Effector memory CD8-positive, alpha-beta T cell (primary cell): ENCODE data around the gene PLCB4.

Source experiments
- ATAC-seq: fragments of 150-1000 bp; cut with Tn5 transposase; replicated peaks from 2 replicates; pipeline ENCODE4 v1.10.0; 2021; ENCODE audit warnings: mild to moderate bottlenecking, moderate library complexity
- DNase-seq, 3 experiments: peaks; one replicate each; pipeline ENCODE4 v3.0.0; 2021
- H3K27ac Mint-ChIP-seq, 2 donors: one replicate each; pipeline ENCODE4 v1.8.0; 2022; ENCODE audit warnings: mild to moderate bottlenecking in 2 of 2, mixed read lengths in 2 of 2, moderate library complexity in 2 of 2
- H3K27me3 Mint-ChIP-seq, 2 donors: one replicate each; pipeline ENCODE4 v1.8.0; 2022; ENCODE audit warnings: mixed read lengths in 2 of 2
- H3K36me3 Mint-ChIP-seq: one replicate; pipeline ENCODE4 v1.8.0; 2022; ENCODE audit warnings: mild to moderate bottlenecking, moderate library complexity, mixed read lengths; ENCODE audit not compliant: insufficient read depth
- H3K4me1 Mint-ChIP-seq, 2 donors: one replicate each; pipeline ENCODE4 v1.8.0; 2022; ENCODE audit warnings: low read depth in 2 of 2, mixed read lengths in 2 of 2
- H3K4me3 Mint-ChIP-seq, 2 donors: one replicate each; pipeline ENCODE4 v1.8.0; 2022; ENCODE audit warnings: mild to moderate bottlenecking in 2 of 2, mixed read lengths in 2 of 2, moderate library complexity in 2 of 2
- H3K9me3 Mint-ChIP-seq, 2 donors: one replicate each; pipeline ENCODE4 v1.8.0; 2022; ENCODE audit warnings: mixed read lengths in 2 of 2

The PLCB4 gene

DNA sequence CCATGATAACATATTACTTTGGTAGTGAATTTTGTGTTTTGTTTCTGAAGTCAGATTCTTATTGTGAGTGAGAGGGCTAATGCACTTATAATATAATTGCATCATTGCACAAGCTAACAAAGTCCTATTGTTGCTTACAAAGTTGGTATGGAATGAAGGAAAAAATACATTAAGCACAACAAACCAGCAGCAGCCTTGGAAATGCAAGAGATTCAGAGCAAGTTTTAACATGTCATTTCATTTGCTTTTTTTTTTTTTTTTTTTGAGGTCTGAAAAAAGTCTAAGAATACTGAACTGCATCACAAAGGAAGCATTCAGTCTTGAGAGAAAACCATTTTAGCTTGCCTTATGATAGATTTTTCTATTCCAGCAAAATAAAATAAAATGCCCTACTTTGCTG is 57.6 kb downstream of the PLCB4 start:
- H3K4me3 Mint-ChIP-seq: no peak overlapping the region
- DNase-seq (no peak), ATAC-seq (no peak)
- no peak overlapping the region for H3K27ac Mint-ChIP-seq
- no peaks in the 10 kb centered on the region for H3K4me1 Mint-ChIP-seq
- no peaks in the 10 kb centered on the region for H3K36me3 Mint-ChIP-seq
- peaks cover under 1 to 6% of the 10 kb centered on the region in 2 donors for H3K9me3 Mint-ChIP-seq
- H3K27me3 Mint-ChIP-seq: no peaks in the 10 kb centered on the region

DNA sequence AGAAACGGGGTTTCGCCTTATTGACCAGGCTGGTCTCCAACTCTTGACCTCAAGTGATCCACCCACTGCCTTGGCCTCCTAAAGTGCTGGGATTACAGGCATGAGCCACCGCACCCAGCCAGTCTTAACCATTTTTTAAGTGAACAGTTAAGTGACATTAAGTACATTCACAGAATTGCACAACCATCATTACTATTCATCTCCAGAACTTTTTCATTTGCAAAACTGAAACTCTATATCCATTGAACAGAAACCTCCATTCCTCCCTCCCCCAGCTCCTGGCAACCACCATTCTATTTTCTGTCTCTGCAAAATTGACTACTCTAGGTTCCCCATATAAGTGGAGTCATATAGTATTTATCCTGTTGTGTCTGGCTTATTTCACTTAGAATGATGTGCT is 59.7 kb downstream of the PLCB4 start:
- Mint-ChIP-seq H3K27me3 (no peaks in the 10 kb centered on the region), H3K36me3 (no peaks in the 10 kb centered on the region), H3K9me3 (peaks cover 0 to 6% of the 10 kb centered on the region in 2 donors), H3K4me3 (no peak overlapping the region), H3K4me1 (no peaks in the 10 kb centered on the region), H3K27ac (no peak overlapping the region)
- no peak for DNase-seq
- ATAC-seq: no peak

DNA sequence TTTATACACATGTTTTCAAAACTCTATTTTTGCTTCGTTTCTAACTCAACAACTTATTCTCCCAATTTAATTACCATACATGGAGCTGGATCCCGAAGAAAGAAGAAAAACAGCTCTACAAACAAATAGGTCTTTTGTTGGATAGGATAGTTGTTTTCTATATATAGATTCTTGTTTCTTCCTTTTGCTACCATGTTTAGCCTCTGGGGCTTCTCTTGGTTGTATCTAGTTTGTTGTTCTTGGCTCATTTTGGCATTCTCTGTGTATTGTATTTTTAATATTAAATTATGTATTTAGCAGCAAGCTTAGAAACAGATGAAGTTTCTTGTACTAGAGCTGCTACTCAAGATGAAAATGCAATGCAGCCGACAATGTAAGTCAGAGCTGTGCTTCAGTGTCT is 60.9 kb downstream of the PLCB4 start:
- Mint-ChIP-seq H3K36me3 (no peaks in the 10 kb centered on the region), H3K27ac (no peak overlapping the region), H3K9me3 (peaks cover 0 to 6% of the 10 kb centered on the region in 2 donors), H3K27me3 (no peaks in the 10 kb centered on the region), H3K4me3 (no peak overlapping the region), H3K4me1 (no peaks in the 10 kb centered on the region)
- ATAC-seq (no peak), DNase-seq (no peak)

DNA sequence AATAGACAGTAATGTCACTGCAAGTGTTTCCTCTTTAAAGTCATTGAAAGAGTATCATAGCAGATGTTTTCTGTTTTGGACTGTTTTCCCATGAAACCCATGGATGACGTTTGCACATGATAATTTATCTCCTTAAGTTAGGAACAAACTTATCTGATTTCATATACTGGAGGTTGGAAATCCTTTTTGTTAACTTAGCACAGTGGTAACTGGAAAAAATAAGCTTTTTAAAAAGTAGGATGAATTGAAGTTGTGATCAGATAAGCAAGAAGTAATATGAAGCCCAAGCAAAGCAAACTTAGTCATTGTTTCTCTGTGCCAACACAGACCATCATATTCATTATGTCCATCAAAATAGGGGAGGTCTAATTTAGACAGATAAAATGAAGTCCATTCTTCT is 61.6 kb downstream of the PLCB4 start:
- Mint-ChIP-seq H3K4me1 (no peaks in the 10 kb centered on the region), H3K27me3 (no peaks in the 10 kb centered on the region), H3K9me3 (peaks cover 0 to 6% of the 10 kb centered on the region in 2 donors), H3K36me3 (no peaks in the 10 kb centered on the region), H3K27ac (no peak overlapping the region), H3K4me3 (no peak overlapping the region)
- ATAC-seq (no peak), DNase-seq (no peak)

DNA sequence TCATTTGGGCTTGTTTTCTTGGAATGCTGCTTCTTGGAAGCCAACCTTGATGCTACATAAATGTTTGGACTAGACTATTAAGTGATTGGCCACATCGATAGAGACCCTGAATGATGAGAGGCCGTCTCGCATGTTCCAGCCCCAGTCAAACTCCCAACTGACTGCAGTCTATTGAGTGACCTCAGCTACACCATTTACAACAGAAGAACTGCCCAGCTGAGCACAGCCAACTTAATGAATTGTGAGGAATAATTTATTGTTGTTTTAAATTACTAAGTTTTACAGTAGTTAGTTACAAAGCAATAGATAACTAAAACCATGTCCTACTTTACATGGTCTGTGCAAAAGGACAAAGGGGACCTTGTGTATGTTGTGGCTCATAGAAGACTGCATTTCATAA is 63.0 kb downstream of the PLCB4 start:
- H3K27ac Mint-ChIP-seq: no peak overlapping the region
- H3K4me1 Mint-ChIP-seq: no peaks in the 10 kb centered on the region
- H3K9me3 Mint-ChIP-seq: peaks cover 0 to 6% of the 10 kb centered on the region in 2 donors
- no peak overlapping the region for H3K4me3 Mint-ChIP-seq
- no peaks in the 10 kb centered on the region for H3K27me3 Mint-ChIP-seq
- no peak for ATAC-seq
- DNase-seq: no peak
- no peaks in the 10 kb centered on the region for H3K36me3 Mint-ChIP-seq

DNA sequence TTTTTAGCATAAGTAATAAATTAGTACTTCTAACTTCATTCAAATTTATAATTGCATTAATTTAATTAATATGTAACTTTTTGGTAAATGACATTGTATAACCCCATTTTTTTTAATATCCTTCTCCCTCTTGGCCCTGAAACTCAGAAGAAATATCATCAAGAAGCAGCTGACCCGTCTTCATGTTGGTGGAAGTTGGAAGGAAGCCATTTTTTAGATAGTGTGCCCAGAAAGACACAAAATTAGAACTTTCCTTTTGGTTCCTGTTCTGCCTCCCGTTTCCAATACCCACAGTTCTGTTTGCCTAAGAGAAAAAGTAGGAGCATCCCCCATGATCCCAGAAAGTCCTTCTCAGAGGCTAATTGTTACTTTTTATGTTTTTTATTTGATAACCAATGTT is 65.5 kb downstream of the PLCB4 start:
- Mint-ChIP-seq H3K27me3 (no peaks in the 10 kb centered on the region), H3K9me3 (peaks cover 0 to 6% of the 10 kb centered on the region in 2 donors), H3K27ac (no peak overlapping the region), H3K4me3 (no peak overlapping the region), H3K4me1 (no peaks in the 10 kb centered on the region), H3K36me3 (no peaks in the 10 kb centered on the region)
- ATAC-seq (no peak), DNase-seq (no peak)

DNA sequence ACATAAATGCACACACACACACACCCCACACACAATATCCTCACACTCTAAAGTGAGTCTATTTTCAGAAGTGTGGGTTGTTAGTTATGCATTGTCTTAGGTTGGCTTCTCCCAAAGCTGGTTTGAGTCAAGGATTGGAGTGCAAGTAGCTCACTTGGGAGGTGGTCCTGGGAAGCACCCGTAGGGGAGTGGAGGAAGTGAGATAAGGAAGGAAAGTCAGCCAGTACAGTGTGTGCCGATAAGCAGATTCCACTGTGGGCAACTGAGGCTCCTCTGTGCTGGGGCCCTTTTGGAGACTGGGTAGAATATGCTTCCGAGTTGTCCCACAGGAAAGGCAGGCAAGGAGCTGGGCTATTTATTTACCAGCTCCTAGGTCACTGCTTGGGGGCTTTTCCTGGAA is 67.2 kb downstream of the PLCB4 start:
- Mint-ChIP-seq H3K27me3 (no peaks in the 10 kb centered on the region), H3K9me3 (peaks cover 6 to 11% of the 10 kb centered on the region in 2 donors), H3K4me1 (no peaks in the 10 kb centered on the region), H3K4me3 (no peak overlapping the region), H3K27ac (no peak overlapping the region), H3K36me3 (no peaks in the 10 kb centered on the region)
- ATAC-seq: no peak
- DNase-seq: no peak

DNA sequence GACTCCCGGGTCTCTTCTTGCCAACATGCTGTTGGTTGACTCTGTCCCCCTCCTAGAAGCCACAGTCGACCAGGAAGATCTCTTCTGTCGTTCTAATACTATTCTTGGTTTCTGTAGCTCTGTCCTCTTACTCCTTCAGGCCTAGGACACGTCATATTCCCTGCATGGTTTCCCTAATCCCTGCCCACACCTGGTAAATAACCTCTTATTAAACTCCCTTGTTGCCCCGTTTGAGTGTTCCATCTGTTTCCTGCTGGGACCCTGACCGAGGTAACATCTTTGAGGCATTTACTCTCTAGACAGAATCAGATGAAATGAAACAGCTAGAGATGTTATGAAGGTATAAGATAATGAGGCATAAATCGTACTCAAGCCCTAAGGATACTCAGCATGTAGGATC is 68.1 kb downstream of the PLCB4 start:
- Mint-ChIP-seq H3K27ac (no peak overlapping the region), H3K9me3 (peaks cover 7 to 11% of the 10 kb centered on the region in 2 donors), H3K36me3 (no peaks in the 10 kb centered on the region), H3K4me1 (no peaks in the 10 kb centered on the region), H3K4me3 (no peak overlapping the region), H3K27me3 (no peaks in the 10 kb centered on the region)
- no peak for DNase-seq
- ATAC-seq: no peak

DNA sequence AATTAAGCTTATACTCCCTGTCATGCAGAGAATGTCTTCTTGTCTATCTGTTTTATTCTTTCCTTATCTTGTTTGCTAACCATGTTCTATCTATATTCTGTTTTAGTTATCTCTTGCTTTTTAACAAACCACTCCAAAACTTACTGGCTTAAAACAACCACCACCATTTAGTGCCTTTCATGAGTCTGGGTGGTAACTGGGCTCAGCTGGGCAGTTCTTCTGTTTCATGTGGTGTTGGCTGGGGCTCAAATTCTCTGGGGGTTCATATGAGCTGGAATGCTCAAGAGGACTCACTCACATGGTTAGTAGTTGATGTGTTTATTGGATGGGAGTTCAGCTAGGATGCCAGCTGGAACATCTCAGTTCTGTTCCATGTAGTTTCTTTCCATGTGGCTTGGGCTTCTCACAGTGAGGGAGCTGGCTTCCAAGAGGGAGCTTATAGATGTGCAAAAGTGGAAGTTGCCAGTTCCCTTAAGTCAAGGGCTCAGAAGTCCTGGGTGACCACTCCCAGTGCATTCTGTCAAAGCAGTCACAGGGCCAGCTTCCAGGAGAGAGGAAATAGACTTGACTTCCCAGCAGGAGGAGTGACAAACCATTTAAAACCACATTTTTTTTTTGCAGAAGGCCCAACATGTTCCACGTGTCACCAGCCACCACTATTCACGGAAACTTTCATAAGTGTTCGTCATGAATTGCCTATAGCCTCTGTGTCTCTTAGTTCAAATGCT is 70.4 kb downstream of the PLCB4 start:
- H3K27me3 Mint-ChIP-seq: no peaks in the 10 kb centered on the region
- ATAC-seq: no peak

DNA sequence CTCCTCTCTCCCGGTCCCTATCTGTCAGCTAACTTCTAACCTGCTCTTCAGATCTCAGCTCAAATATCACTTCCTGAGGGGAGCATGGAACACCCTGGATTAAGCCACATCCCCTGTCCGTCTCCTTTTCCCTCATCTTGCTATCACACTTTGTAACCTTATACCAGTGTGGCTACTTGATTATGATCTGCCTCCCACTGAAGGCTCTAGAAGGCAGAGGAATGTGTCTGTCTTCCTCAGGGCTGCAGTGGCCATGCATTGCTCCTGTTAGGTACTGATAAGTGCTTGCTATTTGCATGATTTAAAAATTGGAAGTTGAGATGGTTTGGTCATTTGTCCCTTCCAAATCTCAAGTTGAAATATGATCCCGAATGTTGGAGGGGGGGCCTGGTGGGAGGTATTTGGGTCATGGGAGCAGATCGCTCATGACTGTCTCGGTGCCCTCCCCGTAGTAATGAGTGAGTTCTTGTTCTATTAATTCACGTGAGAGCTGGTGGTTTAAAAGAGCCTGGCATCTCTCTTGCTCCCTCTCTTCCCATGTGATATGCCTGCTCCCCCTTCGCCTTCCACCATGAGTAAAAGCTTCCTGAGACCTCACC is 71.4 kb downstream of the PLCB4 start:
- ATAC-seq (no peak), DNase-seq (no peak)

More for the DNA sequence above, 70.4 kb downstream of the PLCB4 start:
- no peaks in the 10 kb centered on the region for H3K4me1 Mint-ChIP-seq
- peaks cover 17 to 19% of the 10 kb centered on the region in 2 donors for H3K9me3 Mint-ChIP-seq
- no peaks in the 10 kb centered on the region for H3K36me3 Mint-ChIP-seq
- H3K4me3 Mint-ChIP-seq: no peak overlapping the region
- H3K27ac Mint-ChIP-seq: no peak overlapping the region
- no peak for DNase-seq

DNA sequence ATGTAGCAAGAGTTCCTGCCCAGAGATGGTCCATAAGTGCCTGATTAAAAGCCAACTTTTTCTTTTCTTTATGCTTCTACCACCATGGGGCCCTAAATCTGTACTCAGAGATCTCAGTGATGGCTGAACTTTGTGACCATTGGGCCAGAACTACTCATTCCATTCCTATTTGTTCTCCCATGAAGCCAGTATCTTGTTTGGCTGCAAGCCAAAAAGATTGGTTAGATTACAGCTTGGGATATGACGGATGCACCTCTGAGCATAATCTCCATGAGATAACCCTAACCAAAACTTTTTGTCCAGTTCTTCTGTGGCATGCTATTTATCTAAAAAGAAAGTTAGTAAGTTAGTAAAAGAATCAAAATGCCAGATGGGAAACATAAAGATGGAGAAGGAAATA is 72.2 kb downstream of the PLCB4 start:
- Mint-ChIP-seq H3K36me3 (no peaks in the 10 kb centered on the region), H3K9me3 (peaks cover 17 to 22% of the 10 kb centered on the region in 2 donors), H3K4me3 (no peak overlapping the region), H3K27me3 (no peaks in the 10 kb centered on the region), H3K27ac (no peak overlapping the region), H3K4me1 (no peaks in the 10 kb centered on the region)
- DNase-seq (no peak), ATAC-seq (no peak)

More for the DNA sequence above, 71.4 kb downstream of the PLCB4 start:
- no peaks in the 10 kb centered on the region for H3K27me3 Mint-ChIP-seq
- no peaks in the 10 kb centered on the region for H3K4me1 Mint-ChIP-seq
- H3K4me3 Mint-ChIP-seq: no peak overlapping the region
- H3K27ac Mint-ChIP-seq: no peak overlapping the region
- H3K36me3 Mint-ChIP-seq: no peaks in the 10 kb centered on the region
- peaks cover 17 to 19% of the 10 kb centered on the region in 2 donors for H3K9me3 Mint-ChIP-seq

DNA sequence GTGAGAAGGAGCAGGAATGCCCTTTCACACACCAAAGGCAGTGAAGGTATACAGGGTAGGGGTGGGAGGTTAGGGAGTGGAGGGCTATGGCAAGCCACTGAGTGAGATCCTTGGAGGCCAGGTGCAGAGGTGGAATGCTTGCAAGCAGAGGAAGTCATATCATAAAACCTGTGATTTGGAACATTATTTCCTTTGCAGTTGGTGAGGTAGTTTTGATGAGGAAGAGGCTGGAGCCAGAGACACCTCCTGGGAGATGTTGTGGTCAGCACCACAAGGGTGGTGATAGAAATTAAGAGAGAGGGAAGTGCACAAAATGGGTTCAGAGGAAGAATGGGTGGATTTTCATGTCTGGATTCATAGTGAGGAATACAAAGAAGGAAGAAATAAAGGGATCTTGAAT is 73.0 kb downstream of the PLCB4 start:
- no peak overlapping the region for H3K4me3 Mint-ChIP-seq
- DNase-seq (no peak), ATAC-seq (no peak)
- no peak overlapping the region for H3K27ac Mint-ChIP-seq
- H3K27me3 Mint-ChIP-seq: no peaks in the 10 kb centered on the region
- H3K9me3 Mint-ChIP-seq: peaks cover 18 to 30% of the 10 kb centered on the region in 2 donors
- no peaks in the 10 kb centered on the region for H3K4me1 Mint-ChIP-seq
- no peaks in the 10 kb centered on the region for H3K36me3 Mint-ChIP-seq

DNA sequence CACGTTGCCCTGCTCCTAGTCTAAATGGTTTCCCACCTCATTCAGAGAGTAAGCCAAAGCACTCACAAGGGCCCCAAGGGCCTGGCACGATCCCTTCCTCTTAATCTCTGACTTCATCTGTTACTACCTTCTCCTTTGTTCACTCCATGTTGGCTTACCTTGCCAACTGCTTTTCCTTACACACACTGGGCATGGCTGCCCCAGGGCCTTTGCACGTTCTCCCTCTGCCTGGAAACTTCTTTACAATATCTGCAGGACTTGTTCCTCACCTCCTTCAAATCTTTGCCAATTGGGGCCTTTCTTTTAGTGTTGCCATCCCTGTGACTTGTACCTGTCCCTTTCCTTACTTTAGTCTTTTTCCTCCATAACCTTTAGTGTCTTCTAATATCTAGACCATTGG is 73.9 kb downstream of the PLCB4 start:
- H3K27ac Mint-ChIP-seq: no peak overlapping the region
- H3K9me3 Mint-ChIP-seq: peaks cover 18 to 31% of the 10 kb centered on the region in 2 donors
- H3K36me3 Mint-ChIP-seq: no peaks in the 10 kb centered on the region
- H3K27me3 Mint-ChIP-seq: no peaks in the 10 kb centered on the region
- no peaks in the 10 kb centered on the region for H3K4me1 Mint-ChIP-seq
- H3K4me3 Mint-ChIP-seq: no peak overlapping the region
- ATAC-seq: no peak
- no peak for DNase-seq

DNA sequence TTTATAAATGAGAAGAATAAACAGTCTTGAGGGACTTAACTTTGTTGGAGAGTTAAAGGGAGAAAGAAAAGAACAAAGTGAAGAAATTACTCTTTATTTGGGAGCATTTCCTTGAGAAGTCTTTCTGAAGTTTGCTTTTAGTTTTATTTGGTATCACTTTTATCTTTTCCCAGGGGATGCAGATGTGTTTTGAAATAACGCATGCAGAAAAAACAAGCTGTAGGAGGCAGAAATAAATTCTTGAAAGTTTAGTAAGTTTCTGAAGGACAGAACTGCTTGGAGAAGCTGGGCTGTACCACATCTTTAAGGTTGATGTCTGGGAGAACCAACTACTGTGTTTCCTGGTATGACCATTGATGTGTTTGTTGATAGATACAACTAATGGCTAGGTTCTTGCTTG is 75.0 kb downstream of the PLCB4 start:
- Mint-ChIP-seq H3K27me3 (no peaks in the 10 kb centered on the region), H3K27ac (no peak overlapping the region), H3K36me3 (no peaks in the 10 kb centered on the region), H3K9me3 (peaks cover 17 to 31% of the 10 kb centered on the region in 2 donors), H3K4me3 (no peak overlapping the region), H3K4me1 (no peaks in the 10 kb centered on the region)
- DNase-seq: no peak
- ATAC-seq: no peak
